Measurements from ENCODE around the gene DCAF17. TPM values are rescaled to one million over a fixed set of nuclear protein-coding genes. Genes with fewer than 3 reads are reported as not detected.
A peak's percentile ranks its signal among the peaks of the same experiment; 100 is the strongest.
"Not testable (repeated sequence)": the region's sequence is repeated elsewhere in the genome, so short reads cannot be mapped to it uniquely, and the experiment has no call there.

Gene DCAF17
- total RNA-seq, 1 experiment from 2014 or later: 20.8 TPM

DNA sequence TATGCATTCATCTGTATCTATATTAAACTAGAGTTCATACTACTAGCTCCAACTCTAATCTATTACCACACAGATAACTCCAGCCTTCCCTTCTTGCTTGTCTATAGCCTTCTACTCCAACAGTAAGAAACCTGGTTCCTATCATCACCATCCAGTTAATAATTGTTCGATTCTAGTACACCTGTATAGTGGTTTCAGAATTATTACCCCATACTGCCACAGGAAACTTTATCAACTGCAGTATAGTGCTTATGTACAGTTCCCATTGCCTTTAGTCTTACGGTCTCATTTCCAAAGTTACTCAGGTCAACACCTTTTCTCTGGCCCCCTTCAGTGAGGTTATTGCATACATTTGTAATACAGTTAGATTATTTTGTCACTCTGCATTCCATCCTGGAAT, 14.7 kb upstream of the DCAF17 start:
- no peak overlapping the region for H3K27ac Mint-ChIP-seq (ENCODE audit: low read depth, unreplicated experiment)
- CTCF ChIA-PET: interaction anchor here (0.5 to 0.6 kb wide), 3 partner anchors 46 to 447 kb away, joined by 3 to 5 read pairs (median 3); no protein-coding TSS in a partner anchor

DNA sequence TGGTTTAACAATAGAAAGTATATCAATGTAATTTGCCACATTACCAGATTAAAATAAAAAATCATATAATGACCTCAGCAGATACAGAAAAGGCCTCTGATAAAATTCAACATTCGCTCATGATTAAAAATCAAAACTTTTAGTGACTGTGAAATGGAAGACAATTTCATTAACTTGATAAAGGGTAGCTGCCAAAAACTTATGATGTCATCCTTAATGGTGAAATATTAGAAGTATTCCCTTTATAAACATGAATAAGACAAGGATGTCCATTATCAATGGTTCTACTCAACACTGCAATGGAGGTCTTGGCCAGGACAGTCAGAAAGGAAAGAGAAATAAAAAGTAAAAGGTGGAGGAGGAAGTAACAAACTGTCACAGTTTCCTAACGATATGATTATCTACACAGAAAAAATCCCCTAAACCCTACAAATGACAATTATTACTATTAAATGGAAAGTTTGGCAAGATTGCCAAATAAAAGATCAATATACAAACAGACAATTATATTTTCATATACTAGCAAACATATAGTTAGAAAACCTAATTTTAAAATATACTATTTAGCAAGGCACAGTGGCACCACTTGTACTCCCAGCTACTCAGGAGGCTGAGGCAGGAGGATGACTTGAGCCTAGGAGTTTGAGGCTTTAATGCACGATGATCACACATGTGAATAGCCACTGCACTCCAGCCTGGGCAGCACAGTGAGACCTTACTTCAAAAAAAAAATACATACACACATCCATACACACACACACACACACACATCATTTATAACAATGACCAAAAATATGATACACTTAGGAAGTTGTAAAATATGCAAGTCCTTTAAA, 13.1 kb upstream of the DCAF17 start:
- POLR2A ChIA-PET: interaction anchor here (0.7 to 3.7 kb wide), 5 partner anchors 10 to 183 kb away, joined by 3 to 25 read pairs (median 4); partner anchors contain the start of genes DCAF17 and METTL8
- CTCF ChIA-PET: interaction anchor here (0.6 to 1.6 kb wide), 4 partner anchors 81 to 455 kb away, joined by 3 to 4 read pairs (median 3); no protein-coding TSS in a partner anchor
- peaks cover 12% of the 10 kb centered on the region for H3K36me3 Mint-ChIP-seq (ENCODE audit: insufficient read depth, unreplicated experiment)
- DNase-seq (ENCODE audit: unreplicated experiment): no peak
- no peak overlapping the region for H3K27ac Mint-ChIP-seq (ENCODE audit: low read depth, unreplicated experiment)
- peaks cover 3% of the 10 kb centered on the region for H3K4me1 Mint-ChIP-seq (ENCODE audit: insufficient read depth, unreplicated experiment)
- no peak overlapping the region for H3K4me3 Mint-ChIP-seq (ENCODE audit: unreplicated experiment)
- no TSS peak for BruUV-seq (replicated peaks)
- no peaks in the 10 kb centered on the region for H3K27me3 Mint-ChIP-seq (ENCODE audit: insufficient read depth, unreplicated experiment)
- peaks cover 9% of the 10 kb centered on the region for H3K9me3 Mint-ChIP-seq (ENCODE audit: unreplicated experiment)
- TF ChIP-seq, protein P1, sequence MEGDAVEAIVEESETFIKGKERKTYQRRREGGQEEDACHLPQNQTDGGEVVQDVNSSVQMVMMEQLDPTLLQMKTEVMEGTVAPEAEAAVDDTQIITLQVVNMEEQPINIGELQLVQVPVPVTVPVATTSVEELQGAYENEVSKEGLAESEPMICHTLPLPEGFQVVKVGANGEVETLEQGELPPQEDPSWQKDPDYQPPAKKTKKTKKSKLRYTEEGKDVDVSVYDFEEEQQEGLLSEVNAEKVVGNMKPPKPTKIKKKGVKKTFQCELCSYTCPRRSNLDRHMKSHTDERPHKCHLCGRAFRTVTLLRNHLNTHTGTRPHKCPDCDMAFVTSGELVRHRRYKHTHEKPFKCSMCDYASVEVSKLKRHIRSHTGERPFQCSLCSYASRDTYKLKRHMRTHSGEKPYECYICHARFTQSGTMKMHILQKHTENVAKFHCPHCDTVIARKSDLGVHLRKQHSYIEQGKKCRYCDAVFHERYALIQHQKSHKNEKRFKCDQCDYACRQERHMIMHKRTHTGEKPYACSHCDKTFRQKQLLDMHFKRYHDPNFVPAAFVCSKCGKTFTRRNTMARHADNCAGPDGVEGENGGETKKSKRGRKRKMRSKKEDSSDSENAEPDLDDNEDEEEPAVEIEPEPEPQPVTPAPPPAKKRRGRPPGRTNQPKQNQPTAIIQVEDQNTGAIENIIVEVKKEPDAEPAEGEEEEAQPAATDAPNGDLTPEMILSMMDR (IDR thresholded peaks at IDR 0.05; ENCODE audit: unreplicated experiment): no peak
- intact Hi-C loops (cut with micrococcal nuclease): no loop called here

More for the DNA sequence above, 14.7 kb upstream of the DCAF17 start:
- TF ChIP-seq, protein P1 (IDR thresholded peaks at IDR 0.05; ENCODE audit: unreplicated experiment): no peak
- DNase-seq (ENCODE audit: unreplicated experiment): no peak
- H3K9me3 Mint-ChIP-seq (ENCODE audit: unreplicated experiment): peaks cover 9% of the 10 kb centered on the region
- peaks cover 10% of the 10 kb centered on the region for H3K36me3 Mint-ChIP-seq (ENCODE audit: insufficient read depth, unreplicated experiment)
- no TSS peak for BruUV-seq (replicated peaks)
- no peak overlapping the region for H3K4me3 Mint-ChIP-seq (ENCODE audit: unreplicated experiment)
- H3K4me1 Mint-ChIP-seq (ENCODE audit: insufficient read depth, unreplicated experiment): peaks cover 8% of the 10 kb centered on the region
- POLR2A ChIA-PET: interaction anchor here (3.7 kb wide), 1 partner anchor 13 kb away, joined by 25 read pairs; the partner anchor contains the start of genes DCAF17 and METTL8
- H3K27me3 Mint-ChIP-seq (ENCODE audit: insufficient read depth, unreplicated experiment): no peaks in the 10 kb centered on the region
- intact Hi-C loops (cut with micrococcal nuclease): loop anchor here (5.0 kb wide), 3 partner anchors 52 to 432 kb away; no protein-coding TSS in a partner anchor

DNA sequence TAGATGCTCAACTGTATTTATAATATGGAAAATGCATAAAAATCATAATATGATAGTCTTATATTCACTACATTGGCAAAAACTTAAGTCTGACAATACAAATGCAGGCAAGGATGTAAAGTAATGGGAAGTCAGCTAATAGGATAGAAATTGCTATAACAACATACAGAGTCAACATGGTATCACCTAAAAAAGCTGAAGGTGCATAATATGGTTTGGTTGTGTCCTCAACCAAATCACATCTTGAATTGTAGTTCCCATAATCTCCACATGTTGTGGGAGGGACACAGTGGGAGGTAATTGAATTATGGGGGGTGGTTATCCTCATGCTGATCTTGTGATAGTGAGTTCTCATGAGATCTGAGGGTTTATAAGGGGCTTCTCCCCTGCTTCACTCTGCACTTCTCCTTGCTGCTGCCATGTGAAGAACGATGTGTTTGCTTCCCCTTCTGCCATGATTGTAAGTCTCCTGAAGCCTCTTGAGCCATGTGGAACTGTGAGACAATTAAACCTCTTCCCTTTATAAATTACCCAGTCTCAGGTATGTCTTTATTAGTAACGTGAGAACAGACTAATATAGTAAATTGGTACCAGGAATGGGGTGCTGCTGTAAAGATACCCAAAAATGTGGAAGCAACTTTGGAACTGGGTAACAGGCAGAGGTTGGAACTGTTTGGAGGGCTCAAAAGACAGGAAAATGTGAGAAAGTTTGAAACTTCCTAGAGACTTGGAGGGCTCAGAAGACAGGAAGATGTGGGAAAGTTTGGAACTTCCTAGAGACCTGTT, 11.1 kb upstream of the DCAF17 start:
- H3K27ac Mint-ChIP-seq (ENCODE audit: low read depth, unreplicated experiment); intact Hi-C loops (cut with micrococcal nuclease); DNase-seq (ENCODE audit: unreplicated experiment); H3K27me3 Mint-ChIP-seq (ENCODE audit: insufficient read depth, unreplicated experiment); H3K9me3 Mint-ChIP-seq (ENCODE audit: unreplicated experiment); H3K4me3 Mint-ChIP-seq (ENCODE audit: unreplicated experiment); BruUV-seq (replicated peaks); H3K4me1 Mint-ChIP-seq (ENCODE audit: insufficient read depth, unreplicated experiment): not testable (repeated sequence)
- POLR2A ChIA-PET: interaction anchor here (3.7 kb wide), 1 partner anchor 10 kb away, joined by 25 read pairs; the partner anchor contains the start of genes DCAF17 and METTL8
- CTCF ChIA-PET: interaction anchor here (0.6 to 1.3 kb wide), 2 partner anchors 8 to 99 kb away, joined by 3 to 5 read pairs; no protein-coding TSS in a partner anchor
- peaks cover 12% of the 10 kb centered on the region for H3K36me3 Mint-ChIP-seq (ENCODE audit: insufficient read depth, unreplicated experiment)

DNA sequence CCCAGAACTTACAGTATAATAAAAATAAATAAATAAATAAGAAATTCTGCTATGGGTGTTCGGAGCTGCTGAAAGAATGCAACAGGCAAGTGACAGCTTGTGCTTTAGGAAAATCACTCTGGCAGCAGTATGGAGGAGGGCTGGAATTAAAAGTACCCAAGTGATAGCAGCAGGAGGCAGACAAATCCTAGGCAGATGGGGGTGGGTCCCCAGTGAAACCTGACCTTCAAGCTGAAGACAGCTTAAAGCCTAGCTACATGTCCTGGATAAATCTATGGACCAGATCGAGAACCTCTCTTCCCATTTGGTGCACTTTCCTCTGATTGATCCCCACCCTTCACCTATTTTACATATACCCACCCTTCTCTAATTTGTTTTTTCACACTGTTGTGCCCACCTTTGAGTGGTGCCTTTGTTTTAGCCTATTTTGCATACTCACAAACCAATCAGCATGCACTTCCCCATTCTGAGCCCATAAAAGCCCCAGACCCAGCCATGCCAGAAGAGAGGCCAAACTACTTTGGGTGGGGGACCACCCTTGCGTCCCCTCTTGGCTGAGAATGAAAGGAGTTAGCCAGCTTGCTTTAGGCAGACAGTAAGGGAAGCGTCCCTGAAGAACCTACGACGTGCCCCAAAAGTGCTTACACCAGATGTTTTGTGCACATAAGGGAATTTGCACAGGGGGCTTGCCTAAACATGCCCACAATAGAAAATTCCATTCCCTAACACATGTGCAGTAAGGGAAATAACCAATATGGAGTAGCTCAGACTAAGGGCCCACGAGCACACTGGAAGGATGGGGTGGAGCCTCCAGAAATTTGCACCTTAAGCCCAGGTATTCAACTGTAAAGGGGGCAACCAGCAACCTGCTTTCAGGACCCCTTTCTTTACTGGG, 3.3 kb upstream of the DCAF17 start:
- Mint-ChIP-seq H3K4me1 (ENCODE audit: insufficient read depth, unreplicated experiment) (peaks cover 17% of the 10 kb centered on the region), H3K9me3 (ENCODE audit: unreplicated experiment) (no peaks in the 10 kb centered on the region), H3K36me3 (ENCODE audit: insufficient read depth, unreplicated experiment) (peaks cover 9% of the 10 kb centered on the region), H3K27me3 (ENCODE audit: insufficient read depth, unreplicated experiment) (no peaks in the 10 kb centered on the region), H3K4me3 (ENCODE audit: unreplicated experiment) (no peak overlapping the region), H3K27ac (ENCODE audit: low read depth, unreplicated experiment) (peak overlapping the region; percentile 61)
- TF ChIP-seq, protein P1 (IDR thresholded peaks at IDR 0.05; ENCODE audit: unreplicated experiment): no peak
- intact Hi-C loops (cut with micrococcal nuclease): loop anchor here (5.0 kb wide), 1 partner anchor 268 kb away; the partner anchor contains the start of gene TLK1
- no peak for DNase-seq (ENCODE audit: unreplicated experiment)
- CTCF ChIA-PET: interaction anchor here (0.8 to 6.1 kb wide), 5 partner anchors 8 to 464 kb away, joined by 4 to 43 read pairs (median 5); no protein-coding TSS in a partner anchor
- BruUV-seq (replicated peaks): no TSS peak
- POLR2A ChIA-PET: interaction anchor here (0.5 to 6.2 kb wide), 8 partner anchors 9 to 1072 kb away, joined by 3 to 61 read pairs (median 12); partner anchors contain the start of genes CYBRD1, GORASP2 and TLK1
